Esophagus squamous epithelium (tissue), 4 donors: ENCODE data around the gene FBXO2.

Source experiments
- CTCF ChIP-seq, 6 experiments: fragments of 450-650 bp in 4 of 6; fragments of 200-600 bp in 2 of 6; sonication (generic) in 2 of 6; IDR thresholded peaks; one replicate each; pipeline ENCODE4 v1.5.1; 2016 to 2019; ENCODE audit warnings: antibody characterized with exemption in 6 of 6, mild to moderate bottlenecking in 4 of 6, moderate library complexity in 4 of 6
- POLR2A ChIP-seq, 4 donors: fragments of 450-650 bp; IDR thresholded peaks; one replicate each; pipeline ENCODE4 v1.6.1; 2017; ENCODE audit warnings: antibody characterized with exemption in 4 of 4, mild to moderate bottlenecking in 4 of 4, moderate library complexity in 3 of 4

GRCh38 chr1:11682287-11682771 is 28.1 kb upstream of the FBXO2 start:
- TF ChIP-seq CTCF (IDR thresholded peaks at IDR 0.05) (no peak), POLR2A (IDR thresholded peaks at IDR 0.05) (no peak)
